HepG2 (cell line): ENCODE results near the gene MAPK11. TPM values are rescaled to one million over a fixed set of nuclear protein-coding genes. Genes with fewer than 3 reads are reported as not detected.

Experiments
- FOXA3 ChIP-seq: IDR thresholded peaks from 2 replicates; pipeline ENCODE4 v1.6.1; 2016; ENCODE audit warnings: missing genetic modification reagents, missing compliant biosample characterization
- JUN ChIP-seq: sonication (generic); formaldehyde crosslinking; IDR thresholded peaks from 2 replicates; pipeline ENCODE4 v1.4.0; 2020; ENCODE audit warnings: mild to moderate bottlenecking, missing genetic modification reagents
- KLF12 ChIP-seq: sonication (generic); formaldehyde crosslinking; IDR thresholded peaks from 2 replicates; pipeline ENCODE4 v1.4.0; 2020; ENCODE audit warnings: missing genetic modification reagents, borderline replicate concordance
- MLLT10 ChIP-seq: sonication (generic); formaldehyde crosslinking; IDR thresholded peaks from 2 replicates; pipeline ENCODE4 v1.4.0; 2020; ENCODE audit warnings: missing genetic modification reagents
- PAX8 ChIP-seq: sonication (generic); formaldehyde crosslinking; IDR thresholded peaks from 2 replicates; pipeline ENCODE4 v1.8.0; 2022; ENCODE audit warnings: mild to moderate bottlenecking, missing genetic modification reagents, borderline replicate concordance
- SKI ChIP-seq: fragments of 450-650 bp; IDR thresholded peaks from one replicate; pipeline ENCODE4 v1.6.1; 2018; ENCODE audit warnings: mild to moderate bottlenecking; ENCODE audit not compliant: partially characterized antibody
- SYNCRIP ChIP-seq: fragments of 200-400 bp; formaldehyde crosslinking; IDR thresholded peaks from 2 replicates; pipeline ENCODE4 v1.6.1; 2018; ENCODE audit warnings: mild to moderate bottlenecking, low read depth, low read length; ENCODE audit not compliant: insufficient read depth
- ZNF136 ChIP-seq: sonication (generic); formaldehyde crosslinking; IDR thresholded peaks from 2 replicates; pipeline ENCODE4 v1.8.1; 2022; ENCODE audit warnings: low read depth, mild to moderate bottlenecking, moderate library complexity, missing genetic modification reagents
- ZNF446 ChIP-seq: sonication (generic); formaldehyde crosslinking; IDR thresholded peaks from 2 replicates; pipeline ENCODE4 v1.5.0; 2020; ENCODE audit warnings: mild to moderate bottlenecking, missing genetic modification reagents
- ZNF720 ChIP-seq: sonication (generic); formaldehyde crosslinking; IDR thresholded peaks from 2 replicates; pipeline ENCODE4 v1.4.0; 2020; ENCODE audit warnings: missing genetic modification reagents
- ZNF777 ChIP-seq: sonication (generic); formaldehyde crosslinking; IDR thresholded peaks from 2 replicates; pipeline ENCODE4 v1.4.0; 2020; ENCODE audit warnings: missing genetic modification reagents
- polyA plus RNA-seq, 8 experiments: library from polyadenylated mRNA; depleted of rRNA in 3 of 8; stranded (reverse) in 7 of 8; unstranded in 1 of 8; fragments of >200 nt; fragmentation: Illumina TruSeq in 4 of 8; extraction: Trizol in 4 of 8; gene quantifications; 2 replicates each; pipeline versions ENCODE4 v1.2.1 to v1.2.3, GENCODE V29; 2011 to 2016; ENCODE audit warnings: low read depth in 4 of 8, missing spikeins in 1 of 8, mixed read lengths in 1 of 8; ENCODE audit not compliant: insufficient read depth in 1 of 8
- total RNA-seq, 5 experiments: library from RNA; depleted of rRNA; stranded (reverse); fragments of >200 nt; fragmentation: Illumina TruSeq; extraction: Trizol; gene quantifications; 2 replicates each; pipeline ENCODE4 v1.2.3, GENCODE V29; 2016; ENCODE audit warnings: low read depth in 1 of 5
- TF ChIP-seq, protein P1 (sequence below): sonication (generic); formaldehyde crosslinking; IDR thresholded peaks from 2 replicates; pipeline ENCODE4 v1.4.0; 2020; ENCODE audit warnings: missing genetic modification reagents
- TF ChIP-seq, protein P2 (sequence below): sonication (generic); formaldehyde crosslinking; IDR thresholded peaks from 2 replicates; pipeline ENCODE4 v1.4.0; 2020; ENCODE audit warnings: mild to moderate bottlenecking, missing genetic modification reagents
- TF ChIP-seq, protein P3 (sequence below): sonication (generic); formaldehyde crosslinking; IDR thresholded peaks from 2 replicates; pipeline ENCODE4 v1.5.0; 2020; ENCODE audit warnings: mild to moderate bottlenecking, missing genetic modification reagents

Gene MAPK11
- total and polyA plus RNA-seq, 2 of the 13 experiments (the other 11 are each of a cell fraction or from before 2014, with no cell fraction given), result 0.15 to 0.17 TPM

DNA sequence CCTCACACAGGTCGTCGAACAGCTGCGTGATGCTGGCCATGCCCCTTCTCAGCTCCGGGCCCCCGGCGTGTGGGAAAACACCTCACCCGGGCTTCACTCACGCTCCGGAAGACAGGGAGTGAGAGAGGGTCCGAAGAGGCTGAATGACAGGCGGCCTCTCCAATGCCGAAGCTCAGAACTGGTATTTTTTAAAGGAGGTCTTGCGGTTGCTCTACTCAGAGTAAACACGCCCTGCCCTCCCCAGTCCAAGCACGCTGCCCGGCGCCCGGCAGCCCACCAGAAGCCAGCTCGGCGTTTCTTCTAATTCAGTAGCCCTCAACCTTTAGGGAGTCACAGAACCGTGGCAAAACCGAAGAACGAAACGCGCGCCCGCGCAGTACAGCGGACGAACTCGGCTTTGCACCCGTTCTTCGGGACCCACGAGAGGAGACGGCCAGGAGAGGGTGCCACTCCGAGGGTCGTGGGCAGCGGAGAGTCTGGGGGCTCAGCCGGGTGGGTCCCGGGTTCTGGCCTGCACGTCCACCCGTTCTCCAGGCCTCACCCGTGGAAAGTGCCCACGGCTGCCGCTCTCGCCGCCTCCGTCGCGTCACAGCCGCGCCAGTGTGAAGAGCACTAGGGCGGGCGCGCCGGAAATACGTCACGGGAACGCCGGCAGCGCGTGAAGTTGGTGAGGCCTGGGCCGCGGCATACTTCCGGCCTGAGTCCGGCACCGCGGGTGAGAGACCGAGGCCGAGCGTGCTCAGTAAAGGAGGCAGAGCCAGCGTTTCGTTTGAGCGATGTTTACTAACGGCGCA is 25.6 kb downstream of the MAPK11 start, which contains the start of gene TUBGCP6 (continued):
- TF ChIP-seq, protein P1, sequence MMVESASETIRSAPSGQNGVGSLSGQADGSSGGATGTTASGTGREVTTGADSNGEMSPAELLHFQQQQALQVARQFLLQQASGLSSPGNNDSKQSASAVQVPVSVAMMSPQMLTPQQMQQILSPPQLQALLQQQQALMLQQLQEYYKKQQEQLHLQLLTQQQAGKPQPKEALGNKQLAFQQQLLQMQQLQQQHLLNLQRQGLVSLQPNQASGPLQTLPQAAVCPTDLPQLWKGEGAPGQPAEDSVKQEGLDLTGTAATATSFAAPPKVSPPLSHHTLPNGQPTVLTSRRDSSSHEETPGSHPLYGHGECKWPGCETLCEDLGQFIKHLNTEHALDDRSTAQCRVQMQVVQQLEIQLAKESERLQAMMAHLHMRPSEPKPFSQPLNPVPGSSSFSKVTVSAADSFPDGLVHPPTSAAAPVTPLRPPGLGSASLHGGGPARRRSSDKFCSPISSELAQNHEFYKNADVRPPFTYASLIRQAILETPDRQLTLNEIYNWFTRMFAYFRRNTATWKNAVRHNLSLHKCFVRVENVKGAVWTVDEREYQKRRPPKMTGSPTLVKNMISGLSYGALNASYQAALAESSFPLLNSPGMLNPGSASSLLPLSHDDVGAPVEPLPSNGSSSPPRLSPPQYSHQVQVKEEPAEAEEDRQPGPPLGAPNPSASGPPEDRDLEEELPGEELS (CRISPR knock-in tag), result peak; percentile 43
- TF ChIP-seq SKI, result no peak
- TF ChIP-seq ZNF720 (CRISPR knock-in tag), result no peak
- peak; percentile 53; the same call in 1 of the 2 replicates for TF ChIP-seq ZNF777 (CRISPR knock-in tag)
- peak; percentile 81; the same call in 1 of the 2 replicates for TF ChIP-seq PAX8 (CRISPR knock-in tag)
- peak; percentile 53 for TF ChIP-seq FOXA3 (CRISPR knock-in tag)
- TF ChIP-seq KLF12 (CRISPR knock-in tag), result peak; percentile 95
- no peak for TF ChIP-seq MLLT10 (CRISPR knock-in tag)
- 0 out of 2 replicates have a peak, but pooled peaks have one; percentile 69 for TF ChIP-seq ZNF136 (CRISPR knock-in tag)
- peak; percentile 91; the same call in 1 of the 2 replicates for TF ChIP-seq ZNF446 (CRISPR knock-in tag)
- no peak for TF ChIP-seq SYNCRIP
- TF ChIP-seq JUN (CRISPR knock-in tag), result peak; percentile 74; the same call in 1 of the 2 replicates
- TF ChIP-seq, protein P2, sequence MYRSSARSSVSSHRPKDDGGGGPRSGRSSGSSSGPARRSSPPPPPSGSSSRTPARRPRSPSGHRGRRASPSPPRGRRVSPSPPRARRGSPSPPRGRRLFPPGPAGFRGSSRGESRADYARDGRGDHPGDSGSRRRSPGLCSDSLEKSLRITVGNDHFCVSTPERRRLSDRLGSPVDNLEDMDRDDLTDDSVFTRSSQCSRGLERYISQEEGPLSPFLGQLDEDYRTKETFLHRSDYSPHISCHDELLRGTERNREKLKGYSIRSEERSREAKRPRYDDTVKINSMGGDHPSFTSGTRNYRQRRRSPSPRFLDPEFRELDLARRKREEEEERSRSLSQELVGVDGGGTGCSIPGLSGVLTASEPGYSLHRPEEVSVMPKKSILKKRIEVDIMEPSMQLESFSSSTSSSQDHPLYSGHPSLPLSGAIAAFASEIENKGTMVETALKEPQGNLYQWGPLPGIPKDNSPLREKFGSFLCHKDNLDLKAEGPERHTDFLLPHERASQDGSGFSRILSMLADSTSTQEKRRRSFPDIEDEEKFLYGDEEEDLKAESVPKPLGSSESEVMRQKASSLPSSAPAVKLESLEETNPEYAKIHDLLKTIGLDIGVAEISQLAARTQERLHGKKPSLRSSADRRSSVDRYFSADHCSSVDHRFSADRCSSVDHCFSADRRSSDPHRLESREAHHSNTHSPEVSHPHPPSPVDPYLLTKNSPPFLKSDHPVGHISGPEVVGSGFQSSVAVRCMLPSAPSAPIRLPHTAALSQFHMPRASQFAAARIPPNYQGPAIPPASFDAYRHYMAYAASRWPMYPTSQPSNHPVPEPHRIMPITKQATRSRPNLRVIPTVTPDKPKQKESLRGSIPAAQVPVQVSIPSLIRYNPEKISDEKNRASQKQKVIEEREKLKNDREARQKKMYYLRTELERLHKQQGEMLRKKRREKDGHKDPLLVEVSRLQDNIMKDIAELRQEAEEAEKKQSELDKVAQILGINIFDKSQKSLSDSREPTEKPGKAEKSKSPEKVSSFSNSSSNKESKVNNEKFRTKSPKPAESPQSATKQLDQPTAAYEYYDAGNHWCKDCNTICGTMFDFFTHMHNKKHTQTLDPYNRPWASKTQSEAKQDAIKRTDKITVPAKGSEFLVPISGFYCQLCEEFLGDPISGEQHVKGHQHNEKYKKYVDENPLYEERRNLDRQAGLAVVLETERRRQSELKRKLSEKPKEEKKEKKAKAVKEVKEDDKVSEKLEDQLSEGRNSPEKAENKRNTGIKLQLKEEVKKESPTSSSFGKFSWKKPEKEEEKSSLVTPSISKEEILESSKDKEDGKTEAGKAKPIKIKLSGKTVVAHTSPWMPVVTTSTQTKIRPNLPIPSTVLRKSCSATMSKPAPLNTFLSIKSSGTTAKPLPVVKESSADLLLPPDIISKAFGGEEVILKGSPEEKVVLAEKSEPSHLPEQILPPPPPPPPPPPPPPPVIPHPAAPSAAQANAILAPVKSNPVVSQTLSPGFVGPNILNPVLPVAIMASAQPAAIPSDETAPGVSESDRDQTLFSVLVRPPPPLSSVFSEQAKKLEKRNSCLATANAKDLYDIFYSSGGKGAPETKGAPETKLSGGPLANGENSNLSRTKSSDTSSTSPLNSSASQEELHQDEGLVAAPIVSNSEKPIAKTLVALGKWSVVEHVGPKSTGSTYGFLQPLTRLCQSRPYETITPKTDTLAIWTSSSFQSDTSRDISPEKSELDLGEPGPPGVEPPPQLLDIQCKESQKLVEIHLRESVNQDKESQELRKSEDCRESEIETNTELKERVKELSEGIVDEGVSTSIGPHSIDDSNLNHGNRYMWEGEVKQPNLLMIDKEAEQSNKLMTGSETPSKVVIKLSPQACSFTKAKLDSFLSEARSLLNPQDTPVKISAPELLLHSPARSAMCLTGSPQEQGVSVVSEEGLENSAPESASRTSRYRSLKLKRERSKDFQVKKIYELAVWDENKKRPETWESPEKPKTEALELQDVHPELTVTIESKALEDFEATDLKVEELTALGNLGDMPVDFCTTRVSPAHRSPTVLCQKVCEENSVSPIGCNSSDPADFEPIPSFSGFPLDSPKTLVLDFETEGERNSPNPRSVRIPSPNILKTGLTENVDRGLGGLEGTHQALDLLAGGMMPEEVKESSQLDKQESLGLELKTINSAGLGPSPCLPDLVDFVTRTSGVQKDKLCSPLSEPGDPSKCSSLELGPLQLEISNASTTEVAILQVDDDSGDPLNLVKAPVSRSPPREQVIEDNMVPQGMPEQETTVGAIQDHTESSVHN (CRISPR knock-in tag), result 0 out of 2 replicates have a peak, but pooled peaks have one; percentile 34
- TF ChIP-seq, protein P3, sequence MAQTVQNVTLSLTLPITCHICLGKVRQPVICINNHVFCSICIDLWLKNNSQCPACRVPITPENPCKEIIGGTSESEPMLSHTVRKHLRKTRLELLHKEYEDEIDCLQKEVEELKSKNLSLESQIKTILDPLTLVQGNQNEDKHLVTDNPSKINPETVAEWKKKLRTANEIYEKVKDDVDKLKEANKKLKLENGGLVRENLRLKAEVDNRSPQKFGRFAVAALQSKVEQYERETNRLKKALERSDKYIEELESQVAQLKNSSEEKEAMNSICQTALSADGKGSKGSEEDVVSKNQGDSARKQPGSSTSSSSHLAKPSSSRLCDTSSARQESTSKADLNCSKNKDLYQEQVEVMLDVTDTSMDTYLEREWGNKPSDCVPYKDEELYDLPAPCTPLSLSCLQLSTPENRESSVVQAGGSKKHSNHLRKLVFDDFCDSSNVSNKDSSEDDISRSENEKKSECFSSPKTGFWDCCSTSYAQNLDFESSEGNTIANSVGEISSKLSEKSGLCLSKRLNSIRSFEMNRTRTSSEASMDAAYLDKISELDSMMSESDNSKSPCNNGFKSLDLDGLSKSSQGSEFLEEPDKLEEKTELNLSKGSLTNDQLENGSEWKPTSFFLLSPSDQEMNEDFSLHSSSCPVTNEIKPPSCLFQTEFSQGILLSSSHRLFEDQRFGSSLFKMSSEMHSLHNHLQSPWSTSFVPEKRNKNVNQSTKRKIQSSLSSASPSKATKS, result no peak
